Activated effector memory CD4-positive, alpha-beta T cell treated with Interleukin-2 at 50 U/mL for 16 hours (primary cell): ENCODE results near the gene ALDH1L1.

Source experiments
- DNase-seq: peaks from one replicate; pipeline ENCODE4 v3.0.0-alpha.2; 2020

ALDH1L1 gene

GRCh38 chr3:126191246-126191645, 10.9 kb upstream of the ALDH1L1 start:
- DNase-seq, result no peak

- no peak for DNase-seq
These were observed 7.5 kb upstream of the ALDH1L1 start for GRCh38 chr3:126187920-126188319.

- no peak for DNase-seq
These were observed 6.4 kb upstream of the ALDH1L1 start for GRCh38 chr3:126186749-126187148.

GRCh38 chr3:126186271-126186670, 5.9 kb upstream of the ALDH1L1 start:
- no peak for DNase-seq

- no peak for DNase-seq
These were observed 4.1 kb upstream of the ALDH1L1 start for GRCh38 chr3:126184465-126185000.

GRCh38 chr3:126181398-126181725, 976 bp upstream of the ALDH1L1 start:
- no peak for DNase-seq

GRCh38 chr3:126179825-126180476, 435 bp downstream of the ALDH1L1 start:
- no peak for DNase-seq

- DNase-seq, result no peak
These were observed 10.2 kb downstream of the ALDH1L1 start for GRCh38 chr3:126170073-126170777.

GRCh38 chr3:126167566-126167965, 12.8 kb downstream of the ALDH1L1 start:
- no peak for DNase-seq

- no peak for DNase-seq
These were observed 14.4 kb downstream of the ALDH1L1 start for GRCh38 chr3:126166009-126166408.

GRCh38 chr3:126161309-126161708, 19.1 kb downstream of the ALDH1L1 start:
- DNase-seq, result no peak

GRCh38 chr3:126160243-126161210, 19.9 kb downstream of the ALDH1L1 start:
- no peak for DNase-seq

GRCh38 chr3:126159476-126159875, 20.9 kb downstream of the ALDH1L1 start:
- no peak for DNase-seq

GRCh38 chr3:126158912-126159454, 21.4 kb downstream of the ALDH1L1 start:
- DNase-seq, result no peak

GRCh38 chr3:126158016-126158911, 22.1 kb downstream of the ALDH1L1 start:
- DNase-seq, result no peak

- no peak for DNase-seq
These were observed 23.2 kb downstream of the ALDH1L1 start for GRCh38 chr3:126157083-126157768.

- DNase-seq, result no peak
These were observed 23.9 kb downstream of the ALDH1L1 start for GRCh38 chr3:126156468-126156867.

- DNase-seq, result no peak
These were observed 24.6 kb downstream of the ALDH1L1 start for GRCh38 chr3:126155819-126156218.

- no peak for DNase-seq
These were observed 25.1 kb downstream of the ALDH1L1 start for GRCh38 chr3:126155280-126155640.

- no peak for DNase-seq
These were observed 25.8 kb downstream of the ALDH1L1 start for GRCh38 chr3:126154391-126155279.
